Stimulated activated CD8-positive, alpha-beta memory T cell treated with anti-CD3 and anti-CD28 coated beads, Interleukin-12 subunit alpha, Interleukin-12 subunit beta, amount 100 ng/mL, for 24 hours (primary cell): ENCODE results near the gene PCNA.

Experiments
- DNase-seq: peaks from one replicate; pipeline ENCODE4 v3.0.0-alpha.2; 2020; ENCODE audit errors: extremely low read depth

Gene PCNA

DNA sequence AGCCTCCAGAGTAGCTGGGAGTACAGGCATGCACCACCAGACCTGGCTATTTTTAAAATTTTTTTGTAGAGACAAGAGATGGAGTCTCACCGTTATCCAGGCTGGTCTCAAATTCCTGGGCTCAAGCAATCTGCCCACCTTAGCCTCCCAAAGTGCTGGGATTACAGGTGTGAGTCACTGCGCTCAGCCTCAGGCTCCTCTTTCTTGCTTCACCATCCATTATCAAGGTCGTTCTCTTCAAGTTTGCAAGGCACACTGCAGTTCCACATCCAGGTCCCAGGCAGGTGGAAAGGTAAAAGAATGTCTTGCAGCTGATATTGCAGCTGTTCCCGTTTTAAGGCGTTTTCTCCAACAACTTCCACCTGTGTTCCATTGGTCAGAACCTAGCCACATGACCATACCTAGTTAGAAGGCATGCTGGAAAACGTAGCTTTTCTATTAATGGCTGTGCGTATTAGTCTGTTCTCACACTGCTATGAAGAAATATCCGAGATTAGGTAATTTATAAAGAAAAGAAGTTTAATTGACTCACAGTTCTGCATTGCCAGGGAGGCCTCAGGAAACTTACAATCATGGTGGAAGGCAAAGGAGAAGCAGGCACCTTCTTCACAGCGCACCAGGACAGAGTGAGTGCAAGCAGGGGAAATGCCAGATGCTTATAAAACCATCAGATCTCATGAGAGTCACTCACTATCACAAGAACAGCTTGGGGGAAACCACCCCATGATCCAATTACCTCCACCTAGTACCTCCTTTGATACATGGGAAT lies 51.7 kb downstream of the PCNA start:
- DNase-seq, result no peak

DNA sequence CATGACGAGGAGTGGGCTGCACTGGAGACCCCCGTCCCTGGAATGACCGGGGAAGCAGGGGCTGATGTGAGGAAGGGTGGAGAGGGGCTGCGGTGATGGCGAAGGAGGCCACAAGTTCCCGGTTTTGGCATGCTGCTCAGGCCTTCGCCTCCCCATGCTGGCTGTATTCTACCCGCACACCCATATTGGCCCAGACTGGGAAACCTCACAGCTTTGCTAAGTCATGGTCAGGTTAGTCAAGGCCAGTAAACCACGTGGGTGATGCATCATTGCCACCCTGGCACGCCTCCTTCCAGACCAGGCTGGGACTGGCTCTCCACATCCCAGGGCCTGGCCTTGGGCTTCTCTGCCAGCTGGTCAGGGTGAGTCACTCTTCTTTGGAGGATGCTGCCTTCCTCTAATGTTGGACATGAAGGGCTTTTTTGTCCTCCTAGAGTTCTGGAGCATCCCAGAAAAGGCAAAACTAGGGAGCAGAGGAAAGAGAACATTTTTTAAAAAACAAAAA lies 53.8 kb downstream of the PCNA start:
- no peak for DNase-seq

DNA sequence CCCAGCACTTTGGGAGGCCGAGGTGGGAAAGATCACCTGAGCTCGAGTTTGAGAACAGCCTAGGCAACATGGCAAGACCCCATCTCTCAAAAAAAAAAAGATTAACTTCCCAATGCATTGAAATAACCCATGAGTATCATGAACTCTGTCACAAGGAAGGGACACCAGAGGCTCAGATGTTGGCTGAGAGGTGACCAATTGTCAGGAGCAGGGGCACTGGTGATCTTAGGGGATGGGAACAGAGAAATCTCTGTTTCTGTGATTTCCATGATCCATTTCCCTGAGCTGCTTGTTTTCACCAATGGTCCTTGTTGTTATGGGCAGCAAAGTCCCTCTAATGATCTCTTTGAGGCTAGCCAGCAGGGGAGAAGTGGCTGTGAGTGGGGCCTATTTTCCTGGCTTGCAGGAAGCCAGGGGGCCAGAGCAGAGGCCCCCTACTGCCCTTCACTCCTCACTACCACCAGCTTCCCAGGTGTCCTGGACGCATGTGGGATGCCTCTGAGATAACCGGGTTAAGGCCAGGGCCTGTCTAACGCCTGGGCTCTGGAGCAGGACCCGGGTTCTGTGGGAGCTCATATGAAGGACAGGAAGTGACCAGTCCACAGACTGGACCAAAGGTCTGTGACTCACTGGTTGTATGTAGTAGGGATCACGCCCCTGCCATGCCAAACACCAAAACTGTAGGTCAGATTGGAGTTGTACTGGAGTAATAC lies 54.4 kb downstream of the PCNA start:
- no peak for DNase-seq
